Measurements from ENCODE around the gene SMIM30.
"Not testable (repeated sequence)": the region's sequence is repeated elsewhere in the genome, so short reads cannot be mapped to it uniquely, and the experiment has no call there.

SMIM30 gene

DNA sequence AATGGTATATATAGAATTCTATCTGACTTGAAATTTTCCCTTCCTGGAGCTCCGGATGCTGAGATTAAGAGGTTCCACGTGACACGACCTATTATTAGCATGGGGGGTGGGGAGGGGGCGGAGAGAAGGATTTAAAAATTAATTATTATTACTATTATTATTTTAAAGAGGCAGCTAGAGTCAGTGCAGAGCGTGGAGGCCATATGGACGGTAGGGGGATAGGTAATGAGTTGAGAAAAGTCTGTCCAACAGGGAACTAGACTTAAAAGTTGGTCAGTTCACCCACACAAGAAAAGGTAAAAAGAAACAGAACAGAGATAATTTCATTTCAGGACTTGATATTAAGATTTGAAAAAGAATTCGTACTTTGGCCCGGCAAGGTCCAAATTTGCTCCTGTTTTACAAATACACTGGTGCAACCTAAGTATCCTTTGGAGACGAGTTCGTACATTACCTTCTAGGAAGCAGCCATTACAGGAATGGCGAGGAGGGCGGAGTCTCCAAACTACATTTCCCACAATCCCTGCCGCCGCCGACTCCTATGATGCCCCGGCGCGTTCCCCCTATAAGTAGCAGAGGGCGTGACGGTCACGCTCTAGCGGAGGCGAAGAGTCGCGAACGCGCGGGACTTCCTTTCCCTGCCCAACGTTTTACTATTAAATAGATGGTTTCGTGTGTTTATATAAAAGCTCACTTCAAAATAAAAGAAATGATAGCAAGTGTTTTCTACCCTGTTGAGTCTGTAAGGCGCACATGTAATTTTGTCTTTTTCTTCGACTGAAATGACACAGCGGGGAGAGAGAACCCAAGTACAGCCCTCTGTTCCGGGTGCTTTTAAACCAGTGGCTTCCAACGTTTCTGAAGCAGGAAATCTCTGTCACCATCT, at the start of gene SMIM30:
Gene SMIM30, minus strand, starts transcription at position 481 of the 886 bp plus-strand sequence. CDS start 976 bp downstream, outside the sequence.
- H3K27ac ChIP-seq (ENCODE audit: low read length) = peak within 1 kb of the TSS; percentile 72
- peak within 1 kb of the TSS; percentile 79; the same call in 1 of the 2 replicates for H3K9ac ChIP-seq (ENCODE audit: low read depth, low read length)
- peaks cover 6% of the 10 kb centered on the region; the same call in 1 of the 2 replicates for H3K27me3 ChIP-seq (ENCODE audit: insufficient read depth, low read length)
- H3K4me3 ChIP-seq (ENCODE audit: low read length) = peak within 1 kb of the TSS; percentile 82
- H3K9me3 ChIP-seq (ENCODE audit: insufficient read depth, low read depth, low read length) = no peaks in the 10 kb centered on the region
- H3K4me1 ChIP-seq (ENCODE audit: insufficient read depth, low read length) = peaks cover 4% of the 10 kb centered on the region; the same call in 1 of the 2 replicates
- H3K36me3 ChIP-seq (ENCODE audit: insufficient read depth, low read depth, low read length) = peaks cover 26% of the 10 kb centered on the region

DNA sequence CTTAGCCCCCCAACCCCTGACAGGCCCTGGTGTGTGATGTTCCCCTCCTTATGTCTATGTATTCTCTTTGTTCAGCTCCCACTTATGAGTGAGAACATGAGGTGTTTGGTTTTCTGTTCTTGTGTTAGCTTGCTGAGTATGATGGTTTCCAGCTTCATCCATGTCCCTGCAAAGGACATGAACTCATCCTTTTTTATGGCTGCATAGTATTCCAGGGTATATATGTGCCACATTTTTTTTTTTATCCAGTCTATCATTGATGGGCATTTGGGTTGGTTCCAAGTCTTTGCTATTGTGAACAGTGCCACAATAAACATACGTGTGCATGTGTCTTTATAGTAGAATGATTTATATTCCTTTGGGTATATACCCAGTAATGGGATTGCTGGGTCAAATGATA, 47.8 kb upstream of the SMIM30 start:
- H3K4me1 ChIP-seq (ENCODE audit: insufficient read depth, low read length); H3K36me3 ChIP-seq (ENCODE audit: insufficient read depth, low read depth, low read length); H3K9me3 ChIP-seq (ENCODE audit: insufficient read depth, low read depth, low read length); H3K27me3 ChIP-seq (ENCODE audit: insufficient read depth, low read length); H3K4me3 ChIP-seq (ENCODE audit: low read length); H3K9ac ChIP-seq (ENCODE audit: low read depth, low read length); H3K27ac ChIP-seq (ENCODE audit: low read length): not testable (repeated sequence)

- H3K4me1 ChIP-seq (ENCODE audit: insufficient read depth, low read length) = no peaks in the 10 kb centered on the region
- no peak overlapping the region for H3K27ac ChIP-seq (ENCODE audit: low read length)
- H3K4me3 ChIP-seq (ENCODE audit: low read length) = no peak overlapping the region
- H3K9ac ChIP-seq (ENCODE audit: low read depth, low read length) = no peak overlapping the region
- no peaks in the 10 kb centered on the region for H3K36me3 ChIP-seq (ENCODE audit: insufficient read depth, low read depth, low read length)
- H3K27me3 ChIP-seq (ENCODE audit: insufficient read depth, low read length) = no peaks in the 10 kb centered on the region
- no peaks in the 10 kb centered on the region for H3K9me3 ChIP-seq (ENCODE audit: insufficient read depth, low read depth, low read length)
Observed at GRCh38 chr7:113161050-113161449, 42.7 kb upstream of the SMIM30 start.

- Histone ChIP-seq H3K4me3 (ENCODE audit: low read length) (no peak overlapping the region), H3K9ac (ENCODE audit: low read depth, low read length) (no peak overlapping the region), H3K4me1 (ENCODE audit: insufficient read depth, low read length) (no peaks in the 10 kb centered on the region), H3K27me3 (ENCODE audit: insufficient read depth, low read length) (no peaks in the 10 kb centered on the region), H3K27ac (ENCODE audit: low read length) (no peak overlapping the region), H3K9me3 (ENCODE audit: insufficient read depth, low read depth, low read length) (no peaks in the 10 kb centered on the region), H3K36me3 (ENCODE audit: insufficient read depth, low read depth, low read length) (no peaks in the 10 kb centered on the region)
Observed at GRCh38 chr7:113159746-113160339, 41.5 kb upstream of the SMIM30 start.

GRCh38 chr7:113158756-113159155, 40.4 kb upstream of the SMIM30 start:
- no peak overlapping the region for H3K27ac ChIP-seq (ENCODE audit: low read length)
- no peak overlapping the region for H3K4me3 ChIP-seq (ENCODE audit: low read length)
- no peaks in the 10 kb centered on the region for H3K4me1 ChIP-seq (ENCODE audit: insufficient read depth, low read length)
- no peaks in the 10 kb centered on the region for H3K9me3 ChIP-seq (ENCODE audit: insufficient read depth, low read depth, low read length)
- H3K9ac ChIP-seq (ENCODE audit: low read depth, low read length) = no peak overlapping the region
- H3K27me3 ChIP-seq (ENCODE audit: insufficient read depth, low read length) = no peaks in the 10 kb centered on the region
- no peaks in the 10 kb centered on the region for H3K36me3 ChIP-seq (ENCODE audit: insufficient read depth, low read depth, low read length)

- Histone ChIP-seq H3K27ac (ENCODE audit: low read length) (no peak overlapping the region), H3K4me1 (ENCODE audit: insufficient read depth, low read length) (no peaks in the 10 kb centered on the region), H3K27me3 (ENCODE audit: insufficient read depth, low read length) (no peaks in the 10 kb centered on the region), H3K4me3 (ENCODE audit: low read length) (no peak overlapping the region), H3K9me3 (ENCODE audit: insufficient read depth, low read depth, low read length) (no peaks in the 10 kb centered on the region), H3K36me3 (ENCODE audit: insufficient read depth, low read depth, low read length) (no peaks in the 10 kb centered on the region), H3K9ac (ENCODE audit: low read depth, low read length) (no peak overlapping the region)
Observed at GRCh38 chr7:113154117-113154516, 35.8 kb upstream of the SMIM30 start.

DNA sequence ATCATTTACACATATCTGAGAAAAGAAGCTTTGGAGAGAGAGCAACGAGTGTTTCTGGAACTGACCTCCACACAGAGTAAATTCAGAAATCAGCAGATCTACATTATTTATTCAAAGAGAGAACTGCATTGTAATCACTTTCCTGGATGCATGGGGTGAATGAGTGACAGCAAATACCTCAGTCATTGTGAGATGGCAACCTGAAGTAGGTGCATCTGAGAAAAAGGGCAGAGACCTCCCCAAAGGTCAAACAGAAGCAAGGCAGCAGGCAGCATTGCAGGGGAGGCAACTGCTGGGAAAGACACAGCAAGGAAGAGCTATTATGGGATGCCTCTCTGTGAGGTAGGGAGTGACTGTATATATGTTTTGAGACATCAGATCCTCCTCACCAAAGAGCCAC, 26.5 kb upstream of the SMIM30 start:
- Histone ChIP-seq H3K27ac (ENCODE audit: low read length) (no peak overlapping the region), H3K36me3 (ENCODE audit: insufficient read depth, low read depth, low read length) (no peaks in the 10 kb centered on the region), H3K9ac (ENCODE audit: low read depth, low read length) (no peak overlapping the region), H3K27me3 (ENCODE audit: insufficient read depth, low read length) (no peaks in the 10 kb centered on the region), H3K4me3 (ENCODE audit: low read length) (no peak overlapping the region), H3K9me3 (ENCODE audit: insufficient read depth, low read depth, low read length) (no peaks in the 10 kb centered on the region), H3K4me1 (ENCODE audit: insufficient read depth, low read length) (no peaks in the 10 kb centered on the region; the same call in 1 of the 2 replicates)

GRCh38 chr7:113143486-113144257, 25.3 kb upstream of the SMIM30 start:
- H3K27me3 ChIP-seq (ENCODE audit: insufficient read depth, low read length) = no peaks in the 10 kb centered on the region
- no peaks in the 10 kb centered on the region; the same call in 1 of the 2 replicates for H3K4me1 ChIP-seq (ENCODE audit: insufficient read depth, low read length)
- no peak overlapping the region for H3K27ac ChIP-seq (ENCODE audit: low read length)
- H3K4me3 ChIP-seq (ENCODE audit: low read length) = no peak overlapping the region
- no peaks in the 10 kb centered on the region for H3K9me3 ChIP-seq (ENCODE audit: insufficient read depth, low read depth, low read length)
- H3K36me3 ChIP-seq (ENCODE audit: insufficient read depth, low read depth, low read length) = no peaks in the 10 kb centered on the region
- no peak overlapping the region for H3K9ac ChIP-seq (ENCODE audit: low read depth, low read length)

DNA sequence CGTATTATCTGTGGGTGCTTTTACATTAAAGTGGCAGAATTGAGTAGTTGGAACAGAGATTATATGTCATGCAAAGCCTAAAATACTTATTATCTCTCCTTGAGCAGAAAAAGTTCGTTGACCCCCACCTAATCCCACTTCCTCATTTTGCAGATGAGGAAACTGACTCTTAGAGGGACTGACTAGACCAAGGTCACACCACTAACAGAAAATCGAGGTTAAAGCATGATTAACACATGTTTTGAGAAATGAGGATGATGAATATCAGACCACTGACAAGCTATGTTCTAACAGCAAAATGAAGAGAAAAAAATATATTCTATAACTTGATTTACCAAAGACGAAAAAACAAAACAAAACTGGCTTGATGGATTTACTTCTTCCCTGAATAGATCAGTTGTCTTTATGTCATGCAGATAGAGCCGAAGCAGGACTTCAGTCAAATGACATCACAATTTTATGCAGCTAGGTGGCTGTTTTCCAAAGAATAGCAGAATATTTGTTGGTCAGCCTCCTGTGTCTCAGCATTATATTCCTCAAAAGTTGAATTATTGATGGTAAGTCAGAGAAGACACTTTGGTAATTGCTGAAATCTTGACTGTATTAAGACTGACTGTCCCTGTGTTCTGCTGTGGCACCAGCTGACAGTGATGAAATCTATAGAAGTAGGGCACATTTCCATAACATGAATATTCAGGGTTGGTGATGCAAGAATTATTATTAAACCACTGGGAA, 24.2 kb upstream of the SMIM30 start:
- no peaks in the 10 kb centered on the region; the same call in 1 of the 2 replicates for H3K4me1 ChIP-seq (ENCODE audit: insufficient read depth, low read length)
- H3K9me3 ChIP-seq (ENCODE audit: insufficient read depth, low read depth, low read length) = no peaks in the 10 kb centered on the region
- no peaks in the 10 kb centered on the region for H3K36me3 ChIP-seq (ENCODE audit: insufficient read depth, low read depth, low read length)
- no peaks in the 10 kb centered on the region for H3K27me3 ChIP-seq (ENCODE audit: insufficient read depth, low read length)
- H3K27ac ChIP-seq (ENCODE audit: low read length) = no peak overlapping the region
- no peak overlapping the region for H3K4me3 ChIP-seq (ENCODE audit: low read length)
- no peak overlapping the region for H3K9ac ChIP-seq (ENCODE audit: low read depth, low read length)

- no peak overlapping the region for H3K4me3 ChIP-seq (ENCODE audit: low read length)
Observed at GRCh38 chr7:113141803-113142202, 23.4 kb upstream of the SMIM30 start.

GRCh38 chr7:113140956-113141355, 22.6 kb upstream of the SMIM30 start:
- no peak overlapping the region for H3K4me3 ChIP-seq (ENCODE audit: low read length)
- H3K9me3 ChIP-seq (ENCODE audit: insufficient read depth, low read depth, low read length) = no peaks in the 10 kb centered on the region
- no peaks in the 10 kb centered on the region for H3K27me3 ChIP-seq (ENCODE audit: insufficient read depth, low read length)
- no peaks in the 10 kb centered on the region for H3K36me3 ChIP-seq (ENCODE audit: insufficient read depth, low read depth, low read length)
- no peak overlapping the region for H3K9ac ChIP-seq (ENCODE audit: low read depth, low read length)
- no peak overlapping the region for H3K27ac ChIP-seq (ENCODE audit: low read length)
- no peaks in the 10 kb centered on the region; the same call in 1 of the 2 replicates for H3K4me1 ChIP-seq (ENCODE audit: insufficient read depth, low read length)

More at GRCh38 chr7:113141803-113142202, 23.4 kb upstream of the SMIM30 start:
- no peak overlapping the region for H3K9ac ChIP-seq (ENCODE audit: low read depth, low read length)
- H3K4me1 ChIP-seq (ENCODE audit: insufficient read depth, low read length) = no peaks in the 10 kb centered on the region; the same call in 1 of the 2 replicates
- no peaks in the 10 kb centered on the region for H3K9me3 ChIP-seq (ENCODE audit: insufficient read depth, low read depth, low read length)
- no peak overlapping the region for H3K27ac ChIP-seq (ENCODE audit: low read length)
- H3K36me3 ChIP-seq (ENCODE audit: insufficient read depth, low read depth, low read length) = no peaks in the 10 kb centered on the region
- H3K27me3 ChIP-seq (ENCODE audit: insufficient read depth, low read length) = no peaks in the 10 kb centered on the region

Measured in iPS-20b (cell line).